Amniotic epithelial cell (primary cell): ENCODE data around the gene FBXW11.
"Not testable (repeated sequence)": the region's sequence is repeated elsewhere in the genome, so short reads cannot be mapped to it uniquely, and the experiment has no call there.

ENCODE experiments used
- DNase-seq: peaks from one replicate; pipeline ENCODE4 v3.0.0-alpha.2; 2010; ENCODE audit warnings: low read depth

Gene FBXW11

DNA sequence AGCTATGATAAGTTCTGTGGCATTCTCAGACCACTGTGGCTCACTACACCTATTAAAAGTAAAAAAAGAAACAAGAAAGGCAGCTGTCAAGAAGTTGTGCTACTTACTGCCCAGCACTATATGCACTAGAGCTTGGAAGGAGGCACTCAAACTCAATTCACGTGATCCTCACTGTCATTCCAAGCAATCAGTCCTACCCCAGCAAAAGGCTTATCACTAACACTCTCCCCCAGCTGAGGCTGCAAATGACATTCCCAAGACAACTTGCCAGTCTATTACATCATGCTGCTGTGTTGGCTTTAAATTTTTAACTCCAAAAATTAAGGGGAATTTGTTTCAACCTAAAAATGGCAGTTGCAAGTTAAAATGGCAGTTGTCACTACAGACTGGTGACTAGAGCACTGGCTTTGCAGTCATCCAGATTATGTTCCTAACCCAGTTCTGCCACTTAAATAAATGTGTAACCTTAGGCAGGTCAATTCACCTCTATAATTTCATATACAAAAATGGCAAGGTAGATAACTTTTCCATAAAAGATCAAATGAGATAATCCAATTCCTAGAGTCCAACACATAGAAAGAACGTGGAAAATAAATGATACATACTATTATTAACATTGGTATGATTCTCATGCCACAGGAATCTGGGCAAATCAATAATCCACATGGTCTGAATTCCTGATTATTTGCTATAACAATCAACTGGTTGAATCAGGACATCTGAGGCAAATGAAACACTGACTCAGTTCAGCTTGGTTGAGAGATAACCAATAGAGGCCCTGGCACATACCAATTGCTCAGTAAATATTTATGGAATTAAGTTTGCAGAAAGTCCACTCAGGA is 52.4 kb downstream of the FBXW11 start:
- DNase-seq, result peak; percentile 57

- DNase-seq, result no peak
Measured at GRCh38 chr5:171952021-171952420, 54.4 kb downstream of the FBXW11 start.

DNA sequence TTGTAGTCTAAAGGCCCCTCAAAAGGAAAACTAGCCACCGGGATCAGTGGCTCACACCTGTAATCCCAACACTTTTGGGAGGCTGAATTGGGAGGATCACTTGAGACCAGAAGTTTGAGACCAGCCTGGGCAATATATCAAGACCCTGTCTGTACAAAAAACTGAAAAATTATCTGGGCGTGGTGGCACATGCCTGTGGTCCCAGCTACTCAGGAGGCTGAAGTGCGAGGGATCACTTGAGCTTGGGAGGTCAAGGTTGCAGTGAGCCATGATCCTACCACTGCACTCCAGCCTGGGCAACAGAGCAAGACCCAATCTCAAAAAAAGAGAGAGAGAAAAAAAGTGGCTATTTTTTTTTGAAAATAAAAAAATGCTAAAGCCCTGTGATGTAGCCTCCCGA is 55.2 kb downstream of the FBXW11 start:
- no peak for DNase-seq

GRCh38 chr5:171946000-171946781 is 60.2 kb downstream of the FBXW11 start:
- no peak for DNase-seq

GRCh38 chr5:171945476-171945875 is 61.0 kb downstream of the FBXW11 start:
- DNase-seq, result no peak

DNA sequence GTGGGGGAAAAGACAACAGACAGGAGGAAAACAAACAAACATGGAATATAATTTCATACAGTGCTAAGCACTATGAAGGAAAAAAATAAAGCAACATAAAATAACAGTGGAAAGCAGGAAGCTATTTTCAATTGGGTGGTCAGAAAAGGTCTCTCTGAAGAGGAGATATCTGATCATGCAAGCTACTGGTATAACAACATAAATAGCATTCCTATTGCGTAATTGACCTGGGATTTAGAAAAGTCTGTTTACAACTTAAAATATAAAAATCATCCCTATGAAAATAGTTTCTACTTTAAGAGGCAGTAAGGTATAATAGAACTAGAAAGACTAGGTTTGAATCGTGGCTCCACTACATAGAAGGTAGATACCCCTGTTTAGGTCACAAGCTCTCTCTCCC is 61.4 kb downstream of the FBXW11 start:
- peak; percentile 74 for DNase-seq

DNA sequence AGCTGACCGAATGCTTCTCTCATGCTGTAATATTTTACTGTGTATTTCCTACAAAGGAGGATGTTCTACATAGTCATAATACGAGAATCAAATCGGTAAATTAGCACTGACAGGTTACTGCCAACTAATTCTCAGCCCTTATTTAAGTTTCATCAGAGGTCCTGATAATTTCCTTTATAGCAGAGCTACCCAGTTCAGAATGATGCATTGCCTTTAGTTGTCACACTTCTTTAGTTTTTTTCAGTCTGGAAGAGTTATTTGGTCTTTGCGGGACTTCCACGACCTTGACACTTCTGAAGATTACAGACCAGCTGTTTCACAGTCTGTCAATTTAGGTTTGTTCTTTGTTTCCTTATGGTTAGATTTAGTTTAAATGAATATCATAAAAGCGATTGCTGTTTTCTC is 64.3 kb downstream of the FBXW11 start:
- not testable (repeated sequence) for DNase-seq

GRCh38 chr5:171941675-171942074 is 64.8 kb downstream of the FBXW11 start:
- not testable (repeated sequence) for DNase-seq

DNA sequence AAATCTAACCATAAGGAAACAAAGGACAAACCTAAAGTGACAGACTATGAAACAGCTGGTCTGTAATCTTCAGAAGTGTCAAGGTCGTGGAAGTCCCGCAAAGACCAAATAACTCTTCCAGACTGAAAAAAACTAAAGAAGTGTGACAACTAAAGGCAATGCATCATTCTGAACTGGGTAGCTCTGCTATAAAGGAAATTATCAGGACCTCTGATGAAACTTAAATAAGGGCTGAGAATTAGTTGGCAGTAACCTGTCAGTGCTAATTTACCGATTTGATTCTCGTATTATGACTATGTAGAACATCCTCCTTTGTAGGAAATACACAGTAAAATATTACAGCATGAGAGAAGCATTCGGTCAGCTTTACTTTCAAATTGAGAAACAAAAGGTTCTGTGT is 65.2 kb downstream of the FBXW11 start:
- not testable (repeated sequence) for DNase-seq

DNA sequence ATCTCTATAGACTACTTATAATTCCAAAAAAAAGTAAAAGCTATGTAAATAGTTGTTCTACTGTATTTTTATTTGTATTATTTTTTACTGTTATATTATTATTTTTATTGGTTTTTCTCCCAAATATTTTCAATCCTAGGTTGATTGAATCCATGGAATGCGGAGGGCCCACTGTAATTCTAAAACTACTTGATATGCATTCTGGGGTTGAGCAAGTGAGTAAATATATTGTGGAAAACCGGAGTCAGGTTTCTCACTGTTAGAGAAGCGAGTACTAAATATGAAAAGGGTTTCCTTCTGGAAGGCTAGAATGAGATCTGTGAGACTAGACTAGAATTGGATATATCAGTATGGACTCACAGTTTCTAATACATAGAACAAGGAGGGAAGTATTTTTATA is 66.5 kb downstream of the FBXW11 start:
- DNase-seq, result no peak

- DNase-seq, result no peak
Measured at GRCh38 chr5:171938358-171938757, 68.1 kb downstream of the FBXW11 start.

DNA sequence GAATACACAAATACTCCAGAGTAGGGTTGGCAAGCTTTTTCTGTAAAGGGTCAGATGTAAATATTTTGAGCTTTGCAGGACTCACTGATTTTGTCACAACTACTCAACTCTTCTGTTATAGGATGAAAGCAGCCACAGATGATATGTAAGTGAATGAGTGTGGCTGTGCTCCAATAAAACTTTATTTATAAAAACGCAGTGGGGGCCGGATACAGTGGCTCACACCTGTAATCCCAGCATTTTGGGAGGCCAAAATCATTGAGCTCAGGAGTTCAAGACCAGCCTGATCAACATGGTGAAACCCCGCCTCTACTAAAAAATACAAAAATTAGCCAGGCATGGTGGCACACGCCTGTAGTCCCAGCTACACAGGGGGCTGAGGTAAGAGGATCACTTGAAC is 69.1 kb downstream of the FBXW11 start:
- DNase-seq, result no peak

- no peak for DNase-seq
Measured at GRCh38 chr5:171934586-171934985, 71.9 kb downstream of the FBXW11 start.

DNA sequence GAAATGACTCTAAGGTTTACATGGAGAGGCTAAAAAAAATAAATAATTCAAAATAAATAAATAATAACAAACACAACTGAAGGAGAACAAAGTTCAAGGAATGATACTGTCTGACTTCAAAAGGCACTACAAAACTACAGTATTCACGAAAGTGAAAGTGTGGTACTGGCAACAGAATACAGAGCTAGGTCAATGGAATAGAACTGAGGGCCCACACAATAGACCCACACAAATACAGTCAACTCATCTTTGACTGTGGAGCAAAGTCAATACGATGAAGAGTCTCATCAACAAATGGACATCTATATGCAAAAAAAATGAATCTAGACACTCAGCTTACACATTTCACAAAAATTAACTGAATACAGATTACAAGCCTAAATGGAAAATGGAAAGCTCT is 75.3 kb downstream of the FBXW11 start:
- DNase-seq, result no peak

GRCh38 chr5:171927345-171927941 is 79.0 kb downstream of the FBXW11 start:
- DNase-seq, result no peak

DNA sequence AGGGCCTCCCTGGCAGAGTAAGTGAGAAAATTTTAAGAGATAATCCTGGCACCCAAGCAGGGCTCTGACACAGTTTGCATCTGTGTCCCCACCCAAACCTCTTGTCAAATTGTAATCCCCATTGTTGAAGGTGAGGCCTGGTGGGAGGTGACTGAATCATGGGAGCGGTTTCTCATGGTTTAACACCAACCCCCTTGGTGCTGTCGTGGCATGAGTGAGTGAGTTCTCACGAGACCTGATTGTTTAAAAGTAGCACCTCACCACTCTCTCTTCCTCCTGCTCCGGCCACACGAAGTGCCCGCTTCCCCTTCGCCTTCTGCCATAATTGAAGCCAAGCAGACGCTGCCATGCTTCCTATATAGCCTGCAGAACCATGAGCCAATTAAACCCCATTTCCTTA is 80.1 kb downstream of the FBXW11 start:
- DNase-seq, result no peak

DNA sequence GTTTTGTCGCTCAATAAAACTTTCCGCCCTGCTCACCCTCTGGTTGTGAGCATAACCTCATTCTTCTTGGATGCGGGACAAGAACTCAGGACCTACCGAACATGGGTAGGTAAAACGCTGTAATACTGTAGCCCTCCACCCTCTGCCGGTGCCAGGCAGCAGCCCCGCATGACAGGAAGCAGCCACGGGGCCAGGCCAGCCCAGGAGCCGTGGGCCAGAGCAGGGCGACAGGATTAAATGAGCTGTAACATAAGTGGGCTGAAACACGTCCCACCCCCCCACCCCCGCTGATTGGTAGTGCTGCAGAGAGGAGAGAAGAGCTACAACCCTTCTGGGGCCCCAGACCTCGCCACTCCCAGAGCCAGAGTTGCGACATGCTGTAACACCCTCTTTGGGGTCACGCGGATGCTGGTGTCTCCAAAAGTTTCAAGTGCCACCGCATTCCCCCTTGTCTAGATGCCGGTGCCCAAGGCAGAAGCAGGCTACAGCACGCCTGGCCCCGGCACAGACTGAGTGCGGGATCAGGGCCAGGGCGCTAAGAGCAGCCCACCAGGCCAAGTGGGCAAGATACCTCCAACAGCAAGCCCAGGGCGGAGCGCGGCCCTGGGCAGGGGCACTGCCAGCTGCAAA is 81.8 kb downstream of the FBXW11 start:
- DNase-seq, result no peak

GRCh38 chr5:171920765-171921391 is 85.6 kb downstream of the FBXW11 start:
- DNase-seq, result no peak

GRCh38 chr5:171915700-171916099 is 90.7 kb downstream of the FBXW11 start:
- DNase-seq, result not testable (repeated sequence)

DNA sequence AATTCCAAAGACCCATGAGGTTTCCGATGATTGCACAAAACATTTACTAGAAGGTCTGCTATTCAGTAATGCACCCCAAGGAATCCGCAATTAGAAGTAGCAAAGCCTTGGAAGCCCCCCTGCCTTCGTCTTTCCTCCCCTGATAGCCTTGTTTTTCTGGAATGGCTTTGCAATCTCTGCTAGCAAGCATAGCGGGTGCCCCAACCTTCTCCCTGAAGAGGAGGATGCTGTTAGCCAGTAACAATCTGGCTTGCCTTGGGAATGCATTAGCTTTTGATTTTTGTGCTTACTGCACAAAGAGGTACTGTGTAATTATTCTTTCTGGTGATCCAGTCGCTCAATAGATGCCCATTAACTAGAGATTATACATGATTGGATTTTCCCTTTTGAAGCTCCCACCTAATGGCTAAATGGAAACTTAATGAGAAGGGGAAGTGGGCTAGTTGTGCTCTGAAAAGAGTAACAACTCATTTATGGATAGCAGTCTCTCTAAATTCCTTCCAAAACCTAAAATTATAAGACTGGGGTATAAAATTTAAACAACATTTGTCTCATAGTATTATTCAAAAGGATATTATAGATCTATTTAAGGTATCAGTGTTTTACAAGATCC is 91.6 kb downstream of the FBXW11 start:
- no peak for DNase-seq

DNA sequence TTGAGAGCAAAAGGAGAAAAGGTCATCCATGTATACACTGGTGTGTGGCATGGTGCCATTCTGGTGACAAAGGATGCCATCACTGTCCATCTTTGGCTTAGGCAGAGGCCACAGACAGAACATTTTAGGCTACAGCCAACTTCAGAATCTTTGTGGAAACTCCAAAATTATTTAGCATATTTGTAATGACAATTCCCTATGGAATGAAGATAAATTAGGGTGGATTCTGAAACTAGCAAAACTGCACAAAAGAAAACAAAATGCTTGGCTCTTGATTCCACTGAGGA is 92.5 kb downstream of the FBXW11 start:
- DNase-seq, result no peak

DNA sequence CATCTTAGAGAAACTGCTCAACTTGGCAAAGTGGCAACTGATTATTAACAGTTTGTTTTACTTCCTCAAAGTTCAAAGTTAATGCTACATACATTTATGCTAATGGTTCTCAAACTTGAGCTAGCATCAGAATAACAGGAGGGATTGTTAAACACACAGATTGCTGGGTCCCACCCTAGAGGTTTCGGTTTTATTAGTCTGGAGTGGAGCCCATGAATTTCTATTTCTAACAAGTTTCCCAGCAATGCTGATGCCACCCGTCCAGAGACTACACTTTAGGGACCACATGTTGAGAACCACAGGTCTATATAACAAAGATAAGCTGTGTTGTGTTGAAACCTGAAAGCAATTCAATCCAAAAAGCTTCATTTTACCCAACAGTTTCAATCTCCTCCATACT is 95.3 kb downstream of the FBXW11 start:
- no peak for DNase-seq
